Stimulated activated CD8-positive, alpha-beta memory T cell treated with anti-CD3 and anti-CD28 coated beads, Interleukin-15, amount 100 ng/mL, for 4 hours (primary cell): ENCODE measurements around the gene IL17C.
"Not testable (repeated sequence)": the region's sequence is repeated elsewhere in the genome, so short reads cannot be mapped to it uniquely, and the experiment has no call there.

Source experiments
- DNase-seq, 2 donors: peaks; one replicate each; pipeline ENCODE4 v3.0.0-alpha.2; 2020; ENCODE audit warnings: low read depth in 2 of 2

Gene IL17C

DNA sequence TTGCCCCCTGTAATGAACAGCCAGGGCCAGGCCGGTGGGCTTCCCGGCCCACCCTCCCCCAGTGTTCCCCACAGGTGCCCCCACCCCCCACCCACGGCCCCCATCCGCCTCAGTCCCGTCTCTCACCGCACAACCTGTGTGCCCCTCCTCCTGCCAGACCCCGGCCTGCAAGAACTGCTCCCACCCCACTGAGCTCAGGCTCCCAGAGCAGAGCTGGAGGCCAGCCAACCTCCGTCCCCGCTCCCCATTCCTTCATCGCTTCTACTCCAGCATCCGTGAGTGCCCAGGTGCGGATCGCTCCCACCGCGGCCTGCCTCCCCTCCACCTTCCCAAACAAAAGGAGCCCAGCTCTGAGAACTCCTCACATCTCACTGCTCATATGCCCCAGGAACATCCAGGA is 20.3 kb downstream of the IL17C start:
- no peak for DNase-seq

DNA sequence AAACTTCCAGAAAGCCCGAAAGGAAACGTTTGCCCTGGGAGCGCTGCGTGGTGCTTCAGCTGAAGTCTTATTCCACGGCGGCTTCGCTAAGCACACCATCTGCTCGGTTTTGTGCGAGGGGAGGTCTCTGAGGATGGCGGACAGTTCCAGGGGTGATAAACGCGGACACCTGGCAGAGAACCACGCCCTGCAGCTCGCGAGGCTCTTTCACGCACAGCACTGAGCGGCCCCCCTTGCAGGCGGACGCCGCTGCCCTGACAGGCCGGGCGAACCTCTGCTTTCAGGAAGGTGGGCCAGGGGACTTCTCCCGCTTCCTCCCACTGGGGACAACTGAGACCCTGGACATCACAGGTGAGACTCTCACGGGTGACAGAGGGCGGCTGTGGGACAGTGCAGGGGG is 20.8 kb downstream of the IL17C start:
- DNase-seq: no peak

DNA sequence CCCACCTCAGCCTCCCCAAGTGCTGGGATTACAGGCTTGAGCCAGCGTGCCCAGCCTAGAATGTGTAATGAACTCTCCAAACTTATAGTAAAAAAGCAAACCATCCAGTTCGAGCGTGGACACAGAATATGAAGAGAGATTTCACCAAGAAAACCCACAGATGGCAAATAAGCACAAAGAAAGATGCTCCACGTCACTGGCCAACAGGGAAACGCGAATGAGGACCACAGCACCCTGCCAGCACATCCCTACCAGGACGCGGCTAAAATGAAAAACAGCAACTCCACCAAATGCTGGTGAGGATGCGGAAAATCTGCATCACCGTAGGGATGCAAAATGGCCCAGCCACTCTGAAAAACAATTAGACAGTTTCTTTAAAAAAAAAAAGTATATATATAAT is 23.1 kb downstream of the IL17C start:
- DNase-seq: no peak

DNA sequence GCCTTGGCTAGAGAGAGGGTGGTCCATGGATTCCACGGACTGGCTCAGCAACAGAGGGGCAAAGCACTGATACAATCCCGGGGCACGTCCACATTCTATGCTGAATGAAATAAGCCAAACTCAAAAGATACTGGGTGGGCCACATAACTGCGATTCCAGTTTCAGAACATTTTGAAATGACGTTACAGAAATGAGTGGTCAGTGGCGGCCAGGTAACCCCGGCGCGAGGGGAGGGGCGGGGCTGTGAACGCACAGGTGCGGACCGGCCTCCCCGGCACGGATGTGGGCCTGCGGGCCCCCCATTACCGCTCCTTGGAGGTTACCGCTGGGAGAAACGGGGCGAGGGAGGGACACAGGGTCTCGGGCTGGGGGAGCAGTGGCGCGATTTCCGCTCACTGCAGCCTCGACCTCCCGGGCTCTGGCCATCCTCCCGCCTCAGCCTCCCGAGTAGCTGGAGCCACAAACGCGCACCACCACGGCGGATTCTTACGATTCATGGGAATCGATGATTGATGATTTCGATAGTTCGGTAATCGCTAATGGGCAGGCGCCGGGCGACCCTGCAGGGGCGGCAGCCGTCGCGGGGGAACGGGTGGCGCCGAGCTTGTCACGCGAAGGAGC is 24.0 kb downstream of the IL17C start:
- no peak for DNase-seq

DNA sequence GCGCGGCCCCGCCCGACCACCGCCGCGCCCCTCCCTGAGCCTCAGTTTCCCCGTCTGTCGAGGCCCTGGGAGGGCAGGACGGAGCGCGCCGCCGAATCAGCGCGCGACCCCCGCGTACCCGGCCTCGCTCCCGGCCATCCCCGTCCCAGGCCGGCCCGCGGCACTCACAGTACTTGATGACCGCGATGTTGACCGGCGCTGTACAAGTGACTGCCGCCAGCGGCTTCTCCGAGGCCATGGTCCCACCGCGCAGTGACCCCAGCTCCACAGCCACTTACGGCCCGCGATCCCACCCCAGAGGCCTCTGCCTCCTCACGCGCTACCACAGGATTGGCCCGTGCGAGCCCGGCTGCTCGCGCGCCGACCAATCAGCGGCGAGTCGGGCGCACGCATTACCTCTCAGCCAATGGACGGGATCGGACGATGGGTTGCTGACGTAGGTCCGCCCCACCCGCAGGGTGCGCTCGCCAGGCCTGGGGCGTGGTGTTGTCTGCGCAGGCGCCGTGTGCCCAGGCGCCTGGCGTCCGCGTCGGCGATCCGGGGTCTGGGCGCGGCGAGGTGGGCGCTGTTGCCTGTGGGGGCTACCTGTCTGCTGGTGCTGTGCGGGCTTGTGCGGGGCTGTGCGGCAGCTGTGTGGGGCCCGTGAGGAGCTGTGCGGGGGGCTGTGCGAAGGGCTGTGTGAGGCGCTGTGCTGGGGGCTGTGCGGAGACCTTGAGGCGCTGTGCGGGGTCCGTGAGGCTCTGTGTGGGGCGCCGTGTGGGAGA is 24.7 kb downstream of the IL17C start, which contains the start of gene MVD:
Gene MVD (minus strand): TSS at position 249 of the 764 bp plus-strand sequence. CDS start 11 bp downstream, at position 238.
- DNase-seq: peak; percentile 90 to 92

DNA sequence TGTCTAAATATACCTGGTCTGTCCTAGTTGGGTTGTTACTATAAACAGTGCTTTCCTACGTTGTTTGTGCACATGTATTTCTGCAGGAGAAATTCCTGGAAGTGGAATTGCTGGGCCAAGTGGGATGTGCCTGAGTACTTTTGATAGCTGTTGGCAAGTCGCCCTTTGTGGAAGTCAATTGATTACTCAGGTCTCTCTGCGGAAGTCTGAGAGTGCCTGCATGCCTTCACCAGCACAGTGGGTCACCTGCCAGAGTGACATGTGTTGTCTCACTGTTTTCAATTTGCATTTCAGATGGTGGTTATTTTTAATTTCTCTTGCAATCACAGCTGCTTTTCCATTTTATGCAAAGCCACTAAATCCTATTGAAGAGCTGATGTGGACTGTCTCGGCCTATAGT is 26.8 kb downstream of the IL17C start:
- DNase-seq: no peak

DNA sequence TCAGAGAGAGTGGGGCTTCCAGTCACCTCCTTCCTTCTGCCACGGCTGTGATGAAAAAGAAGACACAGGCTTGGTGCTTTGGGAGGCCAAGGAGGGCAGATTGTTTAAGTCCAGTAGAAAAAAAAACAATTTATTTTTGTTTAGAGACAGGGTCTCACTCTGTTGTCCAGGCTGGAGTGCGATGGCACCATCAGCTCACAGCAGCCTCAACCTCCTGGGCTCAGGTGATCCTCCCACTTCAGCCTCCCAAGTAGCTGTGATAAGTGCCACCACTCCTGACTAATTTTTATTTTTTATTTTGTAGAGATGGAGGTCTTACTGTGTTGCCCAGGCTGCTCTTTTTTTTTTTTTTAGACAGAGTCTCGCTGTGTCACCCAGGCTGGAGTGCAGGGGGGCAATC is 27.2 kb downstream of the IL17C start:
- no peak for DNase-seq

DNA sequence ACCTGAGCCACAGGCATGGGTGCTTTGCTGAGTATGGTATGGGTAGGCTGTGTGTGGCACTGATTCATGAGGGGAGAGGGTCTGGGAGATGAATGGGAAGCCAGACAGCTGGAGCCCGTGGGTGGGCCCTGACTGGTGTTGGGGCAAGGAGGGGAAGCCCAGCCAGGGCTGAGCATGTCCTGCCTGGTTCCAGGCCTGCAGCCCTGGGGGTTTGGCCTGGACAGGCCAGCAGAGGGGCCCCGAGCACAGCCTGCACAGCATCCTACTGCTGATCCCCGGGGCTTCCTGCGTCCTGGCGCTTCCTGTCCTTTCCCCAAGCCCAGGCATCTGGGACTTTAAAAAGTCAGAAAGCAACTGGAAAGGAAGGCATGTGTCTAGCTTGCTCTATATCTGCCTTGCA is 29.1 kb downstream of the IL17C start:
- no peak for DNase-seq

DNA sequence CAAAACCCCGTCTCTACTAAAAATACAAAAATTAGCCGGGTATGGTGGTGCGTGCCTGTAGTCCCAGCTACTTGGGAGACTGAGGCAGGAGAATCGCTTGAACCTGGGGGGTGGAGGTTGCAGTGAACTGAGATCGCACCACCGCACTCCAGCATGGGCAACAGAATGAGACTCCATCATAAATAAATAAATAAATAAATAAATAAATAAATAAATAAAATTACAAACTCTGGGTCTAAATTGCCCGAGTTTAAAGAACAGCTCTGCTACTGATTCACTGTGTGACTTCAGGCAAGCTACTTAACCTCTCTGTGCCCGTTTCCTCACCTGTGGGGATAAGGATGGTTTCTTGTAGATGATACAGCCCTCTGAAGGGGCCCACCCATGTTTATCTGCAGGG is 31.1 kb downstream of the IL17C start:
- not testable (repeated sequence) for DNase-seq

DNA sequence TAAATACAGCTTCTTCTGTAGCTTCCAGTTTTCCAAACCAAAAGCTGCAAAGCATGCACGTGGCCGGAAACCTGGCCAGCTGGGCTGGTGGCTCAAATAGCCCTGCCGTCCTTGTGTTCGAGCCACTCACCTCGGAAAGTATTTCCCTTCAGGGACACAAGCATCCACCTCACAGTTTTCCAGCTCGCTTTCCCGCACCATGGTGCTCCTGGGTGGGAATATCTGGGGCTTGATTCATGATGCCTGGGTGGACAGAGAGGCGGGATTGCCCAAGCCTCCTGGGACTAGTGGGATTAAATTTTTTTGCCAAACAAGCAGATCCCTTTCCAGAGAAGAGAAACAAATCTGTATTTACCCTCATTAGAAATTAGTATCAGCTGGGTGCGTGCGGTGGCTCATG is 31.6 kb downstream of the IL17C start:
- no peak for DNase-seq

DNA sequence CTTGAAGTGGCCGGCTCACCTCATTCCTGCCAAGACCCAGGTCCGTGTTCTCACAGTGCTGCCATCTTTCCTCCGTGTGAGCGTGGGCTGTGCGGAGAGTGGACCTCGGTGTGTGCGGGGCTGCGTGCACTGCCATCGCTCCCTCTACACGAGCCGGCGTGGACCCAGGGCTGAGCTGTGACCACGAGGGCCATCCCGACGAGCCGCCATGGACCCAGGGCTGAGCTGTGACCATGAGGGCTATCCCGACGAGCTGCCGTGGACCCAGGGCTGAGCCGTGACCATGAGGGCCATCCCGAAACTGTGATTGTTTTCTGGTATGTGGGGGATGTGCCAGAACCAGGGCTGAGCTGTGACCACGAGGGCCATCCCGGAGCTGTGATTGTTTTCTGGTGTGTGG is 33.4 kb downstream of the IL17C start:
- no peak for DNase-seq

DNA sequence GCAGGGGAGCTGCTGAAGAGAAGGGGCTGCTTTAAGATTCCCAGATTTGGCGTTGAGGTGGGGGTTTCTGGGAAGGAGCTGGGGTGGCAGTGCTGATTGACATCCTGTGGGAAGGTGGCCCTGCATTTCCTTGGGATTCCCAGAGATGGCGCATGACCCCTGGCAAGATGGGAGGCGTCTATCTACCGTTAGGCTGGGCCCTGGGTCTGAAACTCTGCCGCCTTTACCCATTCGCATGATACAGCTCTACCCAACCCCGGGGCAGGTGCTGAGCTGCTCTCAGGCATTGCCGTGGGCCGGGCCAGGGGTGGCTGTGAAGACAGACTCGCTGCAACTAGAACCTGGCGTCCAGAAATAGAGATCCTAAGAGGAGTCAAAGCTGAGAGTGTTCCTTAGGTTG is 34.4 kb downstream of the IL17C start:
- DNase-seq: no peak

DNA sequence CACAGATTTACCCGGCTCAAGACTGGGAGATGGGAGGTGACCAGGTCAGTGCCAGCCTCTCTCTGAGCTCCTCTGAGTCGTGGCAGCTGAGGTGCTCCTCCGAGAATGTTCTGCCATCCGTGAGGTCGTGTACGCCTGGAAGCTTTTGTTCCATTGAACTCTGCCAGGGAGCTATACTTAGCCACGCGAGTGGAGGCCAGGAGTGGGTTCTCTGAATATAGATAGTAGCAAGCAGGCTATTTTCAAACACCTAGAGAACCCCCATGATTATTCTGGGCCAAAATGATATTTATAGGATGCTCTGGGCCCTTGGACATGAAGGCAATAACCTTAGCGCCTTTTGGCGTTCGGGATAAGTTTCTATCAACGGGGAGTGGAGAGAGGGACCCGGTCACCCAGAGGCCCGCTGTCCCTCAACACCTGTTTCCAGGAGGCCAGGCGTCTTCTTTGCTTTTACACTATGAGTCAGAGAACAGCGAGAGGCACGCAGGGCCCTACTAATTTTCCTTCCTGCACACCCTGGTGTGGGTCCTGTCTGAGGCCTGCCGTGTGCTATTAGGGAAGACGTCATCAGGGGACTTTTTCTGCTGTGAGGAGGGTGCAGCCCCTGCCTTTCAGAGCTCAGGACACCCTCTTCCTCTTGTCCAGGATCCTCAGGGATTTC is 35.5 kb downstream of the IL17C start:
- DNase-seq: no peak

DNA sequence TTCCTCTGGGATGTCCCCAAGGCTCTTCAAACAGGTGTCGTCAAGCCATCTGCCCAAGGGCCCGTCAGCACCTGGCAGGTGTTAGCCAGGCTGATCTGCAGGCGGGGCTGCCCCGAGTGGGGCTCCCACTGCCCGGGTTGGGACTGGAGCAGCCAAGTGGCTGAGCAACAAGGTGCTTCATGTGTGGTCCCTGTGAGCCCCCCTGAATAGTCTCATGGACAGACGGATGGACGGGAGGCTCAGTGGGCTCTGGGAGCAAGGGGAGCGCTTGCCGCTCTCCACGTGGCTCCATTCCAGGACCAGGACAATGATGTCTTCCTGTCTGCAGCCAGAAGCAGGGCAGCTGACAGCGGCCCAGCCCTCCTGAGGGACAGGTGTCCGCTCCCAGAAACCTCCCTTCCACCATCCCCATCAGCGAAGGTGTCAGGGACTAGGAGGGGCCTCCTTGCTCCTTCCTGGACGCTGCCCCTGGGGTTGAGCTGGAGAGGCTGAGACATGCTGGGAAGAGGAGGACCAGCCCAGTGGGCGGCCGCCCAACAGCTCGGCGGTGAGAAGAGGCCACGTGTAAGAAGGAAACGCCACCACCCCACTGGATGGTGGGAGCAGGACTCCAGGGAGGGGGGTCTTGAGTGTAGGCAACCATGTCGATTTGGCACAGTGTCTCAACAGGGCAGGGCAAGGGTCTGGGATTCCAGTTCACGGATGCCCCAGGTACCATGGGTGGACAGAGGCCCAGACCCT is 38.3 kb downstream of the IL17C start:
- no peak for DNase-seq

DNA sequence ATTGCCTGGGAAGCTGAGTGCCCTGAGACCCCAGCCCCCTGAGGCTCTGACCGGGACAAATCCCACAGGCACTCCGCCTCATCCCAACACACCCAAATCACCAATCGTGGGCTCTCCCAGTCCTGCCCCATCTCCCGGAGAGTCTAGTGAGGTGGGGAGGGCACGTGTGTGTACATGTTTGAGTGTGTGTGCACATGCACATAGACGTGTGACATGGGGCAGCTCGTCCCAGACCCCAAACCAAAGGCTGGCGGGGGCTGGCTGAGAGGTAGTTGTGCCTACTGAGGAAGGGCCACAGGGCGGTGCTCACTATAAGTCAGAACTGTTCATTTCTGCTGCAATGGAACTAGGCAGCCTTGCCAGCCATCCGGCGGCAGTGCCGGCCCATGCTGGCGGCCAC is 39.3 kb downstream of the IL17C start:
- DNase-seq: no peak

DNA sequence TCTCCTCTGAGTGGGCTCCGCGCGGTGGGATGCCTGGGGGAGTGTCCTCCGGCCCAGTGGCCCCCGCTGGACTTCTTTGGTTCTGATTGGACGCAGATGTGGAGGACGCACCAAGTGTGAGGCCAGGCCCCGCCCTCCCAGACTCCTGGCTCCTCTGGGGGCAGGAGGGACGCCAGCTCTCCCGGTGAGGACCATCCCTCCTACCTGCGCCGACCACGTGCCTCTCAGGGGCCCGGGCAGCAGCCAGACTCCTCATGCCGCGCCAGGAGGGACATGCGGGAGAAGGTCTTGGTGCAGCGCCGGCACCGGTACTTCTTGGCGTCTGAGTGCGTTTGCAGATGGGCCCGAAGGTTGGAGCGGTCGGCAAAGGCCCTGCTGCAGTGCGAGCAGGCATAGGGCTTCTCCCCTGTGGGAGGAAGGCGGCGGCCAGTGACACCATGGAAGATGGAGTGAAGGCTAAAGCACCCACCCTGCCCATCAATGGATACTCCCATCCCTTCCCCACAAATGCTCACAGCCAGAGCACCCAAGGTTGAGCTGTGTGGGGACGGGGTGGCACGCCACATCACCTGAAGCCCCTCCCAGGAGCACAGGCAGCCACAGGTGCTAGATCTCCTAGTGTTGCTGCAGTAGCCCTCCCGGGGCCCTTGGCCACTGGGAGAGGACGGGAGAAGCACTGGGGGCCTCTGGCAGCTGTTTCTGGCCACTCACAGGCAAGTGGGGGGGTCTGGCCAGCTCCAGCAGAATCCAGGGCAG is 40.0 kb downstream of the IL17C start:
- DNase-seq: no peak

DNA sequence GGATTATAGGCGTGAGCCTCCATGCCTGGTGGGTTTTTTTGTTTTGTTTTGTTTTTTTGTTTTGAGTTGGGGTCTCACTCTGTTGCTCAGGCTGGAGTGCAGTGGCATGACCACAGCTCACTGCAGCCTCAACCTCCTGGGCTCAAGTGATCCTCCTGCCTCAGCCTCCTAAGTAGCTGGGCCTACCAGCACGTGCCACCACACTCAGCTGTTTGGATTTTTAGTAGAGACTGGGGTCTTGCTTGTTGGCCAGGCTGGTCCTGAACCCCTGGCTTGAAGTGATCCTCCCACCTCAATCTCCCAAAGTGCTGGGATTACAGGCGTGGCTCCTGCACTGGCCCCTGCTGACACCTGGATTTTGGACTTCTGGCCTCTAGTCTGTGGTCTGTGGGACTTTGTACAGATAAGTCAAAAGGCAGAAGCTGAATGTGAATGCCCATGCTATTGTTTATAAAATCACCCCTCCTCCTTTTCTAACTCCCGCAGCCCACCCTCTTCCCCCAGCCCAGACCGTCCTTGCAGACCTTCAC is 42.2 kb downstream of the IL17C start:
- DNase-seq: no peak

DNA sequence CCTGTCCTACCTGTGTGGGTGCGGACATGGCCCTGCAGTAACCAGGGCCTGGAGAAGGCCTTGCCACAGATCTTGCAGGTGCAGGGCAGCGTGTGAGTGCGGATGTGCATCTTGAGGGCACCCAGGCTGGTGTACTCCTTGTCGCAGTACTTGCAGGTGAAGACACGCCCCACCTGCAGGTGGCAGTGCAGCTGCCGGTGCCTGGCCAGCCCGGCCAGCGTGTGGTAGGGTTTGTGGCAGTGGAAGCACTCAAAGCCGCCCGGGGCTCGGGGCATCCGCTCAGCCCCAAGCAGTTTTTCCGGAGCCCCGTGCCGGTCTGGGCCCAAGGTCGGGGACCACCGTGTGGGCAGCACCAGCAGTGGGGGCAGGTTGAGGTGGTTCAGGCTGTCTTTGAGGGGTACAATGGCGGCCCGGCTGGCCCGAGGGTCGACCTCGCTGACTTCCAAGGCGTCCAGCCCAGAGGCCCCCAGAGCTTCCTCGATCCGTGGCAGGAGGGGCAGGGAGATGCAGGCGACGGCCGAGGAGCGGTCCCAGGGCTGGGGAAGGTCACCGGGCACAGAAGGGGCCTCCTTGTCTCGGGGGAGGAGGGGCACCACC is 42.8 kb downstream of the IL17C start:
- DNase-seq: no peak

DNA sequence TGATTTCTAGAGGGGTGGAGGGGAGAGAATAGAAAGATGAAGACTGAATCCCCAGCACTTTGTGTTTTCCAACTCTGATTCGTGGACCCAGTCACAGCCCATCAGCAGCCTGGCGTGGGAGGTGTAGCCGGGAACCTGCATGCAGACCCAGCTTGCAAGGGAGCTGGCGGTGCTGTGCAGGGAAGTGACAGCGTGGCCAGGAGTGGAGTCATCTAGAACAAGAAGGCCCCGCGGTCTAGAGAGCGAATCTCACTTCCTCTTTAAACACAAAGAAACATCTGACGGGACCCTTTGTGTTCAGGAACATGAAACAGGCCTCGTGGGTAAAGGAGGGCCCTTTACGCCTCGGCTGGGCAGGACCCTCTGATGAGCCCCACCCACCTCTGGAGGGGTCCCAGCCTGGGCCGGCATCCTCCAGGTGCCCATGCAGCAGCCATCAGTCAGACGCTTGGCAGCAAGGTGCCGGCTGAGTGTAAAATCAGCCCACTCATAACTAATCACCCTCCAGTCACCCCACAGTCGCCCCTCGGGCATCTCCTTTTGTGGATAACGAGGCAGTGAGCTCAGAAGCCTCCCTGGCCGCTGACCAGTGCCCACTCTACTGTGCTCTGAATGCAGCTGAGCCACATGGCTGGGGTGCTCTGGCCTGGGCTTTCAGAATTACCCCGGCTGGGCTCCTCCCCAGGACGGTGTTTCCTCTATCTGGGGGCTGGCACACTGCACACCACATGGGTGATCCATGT is 43.5 kb downstream of the IL17C start:
- DNase-seq: no peak

DNA sequence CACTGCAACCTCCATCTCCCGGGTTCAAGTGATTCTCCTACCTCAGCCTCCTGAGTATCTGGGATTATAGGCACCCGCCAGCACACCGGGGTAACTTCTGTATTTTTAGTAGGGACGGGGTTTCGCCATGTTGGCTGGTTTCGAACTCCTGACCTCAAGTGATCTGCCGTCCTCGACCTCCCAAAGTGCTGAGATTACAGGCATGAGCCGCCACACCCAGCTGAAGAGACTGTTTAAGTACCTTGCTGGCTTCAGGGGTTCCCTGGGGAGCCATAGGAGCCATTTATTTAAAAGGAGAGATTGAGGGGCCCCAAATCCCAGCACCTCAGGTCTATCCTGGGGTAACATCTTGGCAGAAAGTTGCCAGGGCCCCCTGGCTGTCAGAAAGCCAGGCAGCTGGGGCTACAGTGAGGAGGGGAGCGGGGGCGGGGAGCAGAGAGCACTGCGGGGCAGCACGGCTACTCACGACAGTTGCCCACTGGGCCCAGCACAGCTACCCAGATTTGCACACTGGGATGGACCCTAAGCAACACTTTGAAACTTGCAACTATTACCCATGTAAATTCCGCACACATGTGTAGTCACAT is 46.3 kb downstream of the IL17C start:
- no peak for DNase-seq
